HG03442 (cell line): Measurements from ENCODE around the gene RNF213.

ENCODE experiments used
- ATAC-seq: cut with Tn5 transposase; IDR thresholded peaks from one replicate; pipeline ENCODE4 v1.9.1; 2021; ENCODE audit warnings: mild to moderate bottlenecking, moderate library complexity; ENCODE audit not compliant: unreplicated experiment

RNF213 gene

GRCh38 chr17:80426671-80427326 lies 166.1 kb downstream of the RNF213 start:
- no peak for ATAC-seq

- ATAC-seq = no peak
Measured at GRCh38 chr17:80427366-80428282, 167.0 kb downstream of the RNF213 start.

DNA sequence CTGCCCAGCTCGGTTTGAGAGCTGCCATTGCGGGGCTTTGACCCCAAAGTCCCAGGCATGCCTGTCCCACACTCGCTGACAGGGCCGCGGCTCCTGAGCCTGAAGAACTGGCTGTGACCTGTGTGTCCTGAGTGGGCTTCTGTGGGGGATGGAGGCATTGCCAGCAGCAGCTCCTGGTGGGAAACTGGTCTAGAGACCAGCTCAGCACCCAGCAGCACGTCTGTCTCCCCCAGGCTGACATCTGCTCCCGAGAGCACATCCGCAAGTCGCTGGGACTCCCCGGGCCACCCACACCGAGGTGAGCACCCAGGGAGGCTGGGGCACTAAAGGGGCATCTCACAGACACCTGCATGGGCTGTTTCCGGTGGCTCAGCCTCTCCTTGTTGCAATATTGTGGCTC lies 167.7 kb downstream of the RNF213 start:
- no peak for ATAC-seq

- no peak for ATAC-seq
Measured at GRCh38 chr17:80428796-80429195, 168.1 kb downstream of the RNF213 start.

DNA sequence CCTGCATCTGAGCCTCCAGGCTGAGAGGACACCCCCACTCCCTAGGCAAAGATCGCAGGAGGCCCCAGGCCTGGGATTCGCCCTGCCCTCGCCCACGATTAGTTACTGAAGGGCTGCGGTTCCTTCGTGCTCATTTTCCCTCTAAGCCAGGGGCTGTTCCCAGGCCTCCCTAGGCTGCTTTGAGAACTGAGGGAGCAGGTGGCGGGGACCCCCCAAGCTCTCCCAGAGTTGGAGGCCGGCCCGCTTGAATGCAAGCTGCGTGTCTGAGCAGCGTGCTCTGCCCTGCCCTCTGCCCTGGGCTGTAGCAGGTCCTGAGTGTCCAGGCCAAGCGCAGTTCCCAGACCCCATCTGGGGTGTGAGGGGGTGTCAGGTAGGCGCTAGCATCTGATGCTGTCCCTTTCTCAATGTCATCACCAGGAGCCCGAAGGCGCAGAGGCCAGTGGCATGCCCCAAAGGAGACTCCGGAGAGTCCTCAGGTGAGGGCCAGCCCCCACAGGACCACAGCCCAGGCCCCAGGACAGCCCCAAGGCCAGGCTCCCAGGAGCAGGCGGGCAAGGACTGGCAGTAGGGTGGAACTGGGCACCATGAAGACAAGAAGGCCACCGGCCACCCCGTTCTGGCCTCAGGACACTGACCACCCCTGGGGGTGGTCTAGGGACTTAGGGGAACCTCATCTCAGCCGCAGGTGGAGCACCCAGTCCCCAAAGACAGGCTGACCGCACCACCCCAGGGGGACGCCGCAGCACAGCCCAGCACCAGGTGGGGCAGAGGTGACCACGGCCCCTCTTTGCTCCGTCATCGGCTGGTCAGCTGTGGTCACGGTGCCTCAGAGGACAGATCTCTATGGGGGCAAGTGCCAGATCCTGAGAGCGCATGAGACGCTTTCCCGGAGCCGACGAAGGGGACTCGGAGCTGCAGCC lies 169.0 kb downstream of the RNF213 start:
- ATAC-seq = no peak

- ATAC-seq = no peak
Measured at GRCh38 chr17:80430446-80431245, 170.0 kb downstream of the RNF213 start.

- ATAC-seq = no peak
Measured at GRCh38 chr17:80431246-80432195, 170.9 kb downstream of the RNF213 start.

DNA sequence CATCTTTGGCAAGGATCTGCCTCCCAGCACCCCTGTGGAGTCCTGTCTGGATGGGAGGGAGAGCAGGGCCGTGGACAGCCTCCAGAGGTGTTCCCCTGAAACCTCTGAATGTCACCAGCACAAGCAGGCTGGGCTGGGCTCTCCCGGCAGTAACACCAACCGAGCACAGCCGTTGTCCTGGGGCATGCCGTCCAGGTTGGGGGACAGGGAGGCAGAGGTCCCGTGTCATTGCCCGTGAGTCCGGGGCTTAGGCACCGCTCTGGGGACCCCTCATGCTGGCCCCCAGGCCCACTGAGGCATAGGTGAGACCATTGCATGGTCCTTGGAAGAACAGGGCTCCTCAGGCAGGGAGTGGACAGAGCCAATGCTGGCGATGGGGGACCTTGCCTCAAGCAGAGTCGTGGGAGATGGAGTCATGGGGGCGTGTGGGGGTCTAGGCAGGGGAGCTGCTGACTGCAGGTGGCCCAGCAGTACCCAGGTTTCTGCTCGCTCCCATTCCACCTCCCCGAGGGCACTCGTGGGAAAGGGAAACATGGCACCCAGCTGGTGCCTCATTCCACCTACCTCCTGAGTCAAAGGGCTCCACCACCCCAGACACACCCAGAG lies 171.8 kb downstream of the RNF213 start:
- ATAC-seq = no peak

GRCh38 chr17:80432961-80433550 lies 172.4 kb downstream of the RNF213 start:
- ATAC-seq = no peak

- no peak for ATAC-seq
Measured at GRCh38 chr17:80433916-80434666, 173.4 kb downstream of the RNF213 start.

- no peak for ATAC-seq
Measured at GRCh38 chr17:80437532-80437931, 176.9 kb downstream of the RNF213 start.

GRCh38 chr17:80438806-80439205 lies 178.2 kb downstream of the RNF213 start:
- no peak for ATAC-seq

- ATAC-seq = no peak
Measured at GRCh38 chr17:80439499-80439898, 178.8 kb downstream of the RNF213 start.

- ATAC-seq = no peak
Measured at GRCh38 chr17:80441133-80441578, 180.5 kb downstream of the RNF213 start.

GRCh38 chr17:80441598-80442322 lies 181.1 kb downstream of the RNF213 start:
- no peak for ATAC-seq

- no peak for ATAC-seq
Measured at GRCh38 chr17:80442323-80442659, 181.6 kb downstream of the RNF213 start.

DNA sequence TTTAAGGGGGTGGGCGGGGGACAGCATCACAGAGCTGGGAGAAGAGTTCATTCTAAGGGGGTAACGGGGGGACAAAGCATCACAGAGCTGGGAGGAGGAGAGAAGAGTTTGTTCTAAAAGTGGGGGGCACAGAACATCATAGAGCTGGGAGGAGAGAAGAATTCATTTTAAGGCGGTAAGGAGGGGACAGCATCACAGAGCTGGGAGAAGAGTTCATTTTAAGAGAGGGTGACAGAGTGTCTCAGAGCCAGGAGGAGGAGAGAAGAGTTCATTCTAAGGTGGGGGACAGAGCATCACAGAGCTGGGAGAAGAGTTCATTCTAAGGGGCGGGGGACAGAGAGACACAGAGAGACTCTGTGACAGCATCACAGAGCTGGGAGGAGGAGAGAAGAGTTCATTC lies 182.1 kb downstream of the RNF213 start:
- no peak for ATAC-seq
